GM12878 (cell line): Measurements from ENCODE around the gene SIT1. TPM values are rescaled to one million over a fixed set of nuclear protein-coding genes. Genes with fewer than 3 reads are reported as not detected.

Experiments
- CHD4 ChIP-seq: fragments of 200-600 bp; sonication (generic); IDR thresholded peaks from 2 replicates; pipeline ENCODE4 v1.6.1; 2016; ENCODE audit warnings: mild to moderate bottlenecking
- CTCF ChIP-seq, 3 experiments: IDR thresholded peaks in 2 of 3; conservative IDR thresholded peaks in 1 of 3; 2 replicates each; pipeline ENCODE4 v1.5.1; 2011; ENCODE audit warnings: low read depth in 3 of 3, low read length in 3 of 3, mild to moderate bottlenecking in 3 of 3, control low read depth in 2 of 3, moderate library complexity in 2 of 3, inconsistent platforms in 1 of 3, mixed read lengths in 1 of 3; ENCODE audit not compliant: control insufficient read depth in 2 of 3, insufficient read depth in 1 of 3; ENCODE audit errors: extremely low read depth in 1 of 3
- DPF2 ChIP-seq: fragments of 450-650 bp; IDR thresholded peaks from 2 replicates; pipeline ENCODE4 v1.6.1; 2017; ENCODE audit warnings: mild to moderate bottlenecking
- E4F1 ChIP-seq: fragments of 450-650 bp; IDR thresholded peaks from 2 replicates; pipeline ENCODE4 v1.6.1; 2018; ENCODE audit warnings: borderline replicate concordance, mild to moderate bottlenecking; ENCODE audit not compliant: partially characterized antibody
- EGR1 ChIP-seq, 2 experiments: IDR thresholded peaks; 1 replicate in 1 of 2; 2 replicates in 1 of 2; pipeline ENCODE4 v1.6.1; 2011 to 2012; ENCODE audit warnings: low read depth in 2 of 2, low read length in 2 of 2, borderline replicate concordance in 1 of 2, mild to moderate bottlenecking in 1 of 2, moderate library complexity in 1 of 2
- EZH2 ChIP-seq: IDR thresholded peaks from 2 replicates; pipeline ENCODE4 v1.6.1; 2012; ENCODE audit warnings: low read depth, mild to moderate bottlenecking, control low read depth, inconsistent platforms, low read length, borderline replicate concordance; ENCODE audit not compliant: control insufficient read depth
- HDGF ChIP-seq: fragments of 450-650 bp; IDR thresholded peaks from 2 replicates; pipeline ENCODE4 v1.6.1; 2016; ENCODE audit warnings: antibody characterized with exemption
- MEF2B ChIP-seq: fragments of 450-650 bp; IDR thresholded peaks from 2 replicates; pipeline ENCODE4 v1.6.1; 2018; ENCODE audit warnings: mild to moderate bottlenecking, moderate library complexity; ENCODE audit not compliant: partially characterized antibody, poor library complexity, severe bottlenecking
- NBN ChIP-seq: fragments of 450-650 bp; IDR thresholded peaks from 2 replicates; pipeline ENCODE4 v1.6.1; 2016
- POLR2A ChIP-seq: IDR thresholded peaks from 2 replicates; pipeline ENCODE4 v1.6.1; 2011; ENCODE audit warnings: low read depth, mild to moderate bottlenecking, low read length
- POLR2AphosphoS2 ChIP-seq: IDR thresholded peaks from 2 replicates; pipeline ENCODE4 v1.6.1; 2011; ENCODE audit warnings: low read depth, mild to moderate bottlenecking, low read length, improper control_type of control experiment, moderate library complexity
- POLR2AphosphoS5 ChIP-seq: IDR thresholded peaks from 2 replicates; pipeline ENCODE4 v1.6.1; 2011; ENCODE audit warnings: mild to moderate bottlenecking, low read length, inconsistent platforms
- RAD21 ChIP-seq: IDR thresholded peaks from 2 replicates; pipeline ENCODE4 v1.6.1; 2011; ENCODE audit warnings: mild to moderate bottlenecking, low read depth, low read length, moderate library complexity; ENCODE audit not compliant: insufficient read depth
- STAT1 ChIP-seq: fragments of 450-650 bp; conservative IDR thresholded peaks from 2 replicates; pipeline ENCODE4 v1.6.1; 2014; ENCODE audit warnings: antibody characterized with exemption, mild to moderate bottlenecking
- TCF3 ChIP-seq: IDR thresholded peaks from 2 replicates; pipeline ENCODE4 v1.6.1; 2012; ENCODE audit warnings: low read depth, mild to moderate bottlenecking, low read length, borderline replicate concordance; ENCODE audit not compliant: insufficient read depth
- USF2 ChIP-seq: IDR thresholded peaks from 2 replicates; pipeline ENCODE4 v1.6.1; 2011; ENCODE audit warnings: low read depth, low read length, improper control_type of control experiment, borderline replicate concordance
- ZBTB40 ChIP-seq: fragments of 450-650 bp; IDR thresholded peaks from 2 replicates; pipeline ENCODE4 v1.6.1; 2016; ENCODE audit warnings: mild to moderate bottlenecking, moderate library complexity, borderline replicate concordance
- polyA plus RNA-seq, 11 experiments: library from polyadenylated mRNA; depleted of rRNA in 4 of 11; unstranded in 6 of 11; stranded (reverse) in 5 of 11; fragments of >200 nt; fragmentation: Nextera tagmentation in 4 of 11; fragmentation: Illumina TruSeq in 1 of 11; extraction: Ambion mirVana in 4 of 11; extraction: Trizol in 1 of 11; gene quantifications; 1 replicate in 1 of 11; 2 replicates in 10 of 11; pipeline versions ENCODE4 v1.2.1 to v1.2.3, GENCODE V29; 2011 to 2016; ENCODE audit warnings: inconsistent platforms in 2 of 11, missing spikeins in 2 of 11, low read depth in 1 of 11
- total RNA-seq, 4 experiments: library from RNA; depleted of rRNA in 3 of 4; stranded (reverse); fragments of >200 nt in 3 of 4; fragmentation: Illumina TruSeq in 1 of 4; extraction: Trizol in 1 of 4; gene quantifications; 2 replicates each; pipeline versions ENCODE4 v1.2.1 to v1.2.3, GENCODE V29; 2013 to 2021

Gene SIT1
- total and polyA plus RNA-seq, 10 of the 15 experiments (the other 5 are each of a cell fraction or from before 2014, with no cell fraction given) = 0.97 to 137 (median 59.7) TPM

GRCh38 chr9:35664531-35665470 is 14.1 kb upstream of the SIT1 start, which contains the start of gene ARHGEF39 (continued):
- TF ChIP-seq E4F1 (peak; percentile 14), MEF2B (no peak), POLR2A (peak; percentile 83), CHD4 (no peak), EZH2 (no peak), DPF2 (peak; percentile 58; the same call in 1 of the 2 replicates), NBN (no peak), HDGF (peak; percentile 33; the same call in 1 of the 2 replicates), USF2 (no peak), STAT1 (0 out of 2 replicates have a peak, but pooled peaks have one; percentile 16), EGR1 (IDR thresholded peaks at IDR 0.05; ENCODE audit: borderline replicate concordance in 1 of 2, low read depth in 2 of 2, low read length in 2 of 2) (peak in 1 of 2 experiments; percentile 29; a peak in 1 of 3 replicates), POLR2AphosphoS5 (peak; percentile 25; the same call in 1 of the 2 replicates), RAD21 (0 out of 2 replicates have a peak, but pooled peaks have one; percentile 7), CTCF (IDR thresholded peaks at IDR 0.05 in 2 of 3, conservative IDR thresholded peaks at IDR 0.05 in 1 of 3; ENCODE audit: control insufficient read depth in 2 of 3, extremely low read depth in 1 of 3, insufficient read depth in 1 of 3, low read depth in 3 of 3, low read length in 3 of 3) (peak; percentile 15 to 44 (median 18); a peak in 3 of 6 replicates), ZBTB40 (peak; percentile 13; the same call in 1 of the 2 replicates), TCF3 (peak; percentile 20; the same call in 1 of the 2 replicates), POLR2AphosphoS2 (no peak)
